ENCODE data around the gene CCDC57. TPM values are rescaled to one million over a fixed set of nuclear protein-coding genes. Genes with fewer than 3 reads are reported as not detected.

The CCDC57 gene
- total RNA-seq, 1 experiment from 2014 or later, result 17.8 TPM

GRCh38 chr17:82248815-82249674 is 36.4 kb upstream of the CCDC57 start:
- DNase-seq (ENCODE audit: low read depth, low spot score), result no peak
- in situ Hi-C loops (cut with HindIII; ENCODE audit: low pct_unique_long_range_greater_than_20kb, low sequenced_read_pairs), result no loop called here

GRCh38 chr17:82247856-82248671 is 35.4 kb upstream of the CCDC57 start:
- no peak for DNase-seq (ENCODE audit: low read depth, low spot score)

GRCh38 chr17:82247182-82247823 is 34.7 kb upstream of the CCDC57 start:
- in situ Hi-C loops (cut with HindIII; ENCODE audit: low pct_unique_long_range_greater_than_20kb, low sequenced_read_pairs), result no loop called here

More at GRCh38 chr17:82247856-82248671, 35.4 kb upstream of the CCDC57 start:
- in situ Hi-C loops (cut with HindIII; ENCODE audit: low pct_unique_long_range_greater_than_20kb, low sequenced_read_pairs), result no loop called here

GRCh38 chr17:82246365-82247181 is 33.9 kb upstream of the CCDC57 start:
- no peak for DNase-seq (ENCODE audit: low read depth, low spot score)
- in situ Hi-C loops (cut with HindIII; ENCODE audit: low pct_unique_long_range_greater_than_20kb, low sequenced_read_pairs), result no loop called here

More at GRCh38 chr17:82247182-82247823, 34.7 kb upstream of the CCDC57 start:
- no peak for DNase-seq (ENCODE audit: low read depth, low spot score)

GRCh38 chr17:82246040-82246364 is 33.4 kb upstream of the CCDC57 start:
- in situ Hi-C loops (cut with HindIII; ENCODE audit: low pct_unique_long_range_greater_than_20kb, low sequenced_read_pairs), result no loop called here
- no peak for DNase-seq (ENCODE audit: low read depth, low spot score)

- in situ Hi-C loops (cut with HindIII; ENCODE audit: low pct_unique_long_range_greater_than_20kb, low sequenced_read_pairs), result no loop called here
- DNase-seq (ENCODE audit: low read depth, low spot score), result no peak
These were observed 32.7 kb upstream of the CCDC57 start for GRCh38 chr17:82245134-82246039.

- in situ Hi-C loops (cut with HindIII; ENCODE audit: low pct_unique_long_range_greater_than_20kb, low sequenced_read_pairs), result no loop called here
- DNase-seq (ENCODE audit: low read depth, low spot score), result peak; percentile 80
These were observed 31.9 kb upstream of the CCDC57 start for GRCh38 chr17:82244413-82245133.

GRCh38 chr17:82243648-82244412 is 31.2 kb upstream of the CCDC57 start:
- DNase-seq (ENCODE audit: low read depth, low spot score), result no peak
- in situ Hi-C loops (cut with HindIII; ENCODE audit: low pct_unique_long_range_greater_than_20kb, low sequenced_read_pairs), result no loop called here

- no peak for DNase-seq (ENCODE audit: low read depth, low spot score)
- in situ Hi-C loops (cut with HindIII; ENCODE audit: low pct_unique_long_range_greater_than_20kb, low sequenced_read_pairs), result no loop called here
These were observed 30.5 kb upstream of the CCDC57 start for GRCh38 chr17:82242977-82243647.

GRCh38 chr17:82242698-82242976 is 30.0 kb upstream of the CCDC57 start:
- no peak for DNase-seq (ENCODE audit: low read depth, low spot score)
- in situ Hi-C loops (cut with HindIII; ENCODE audit: low pct_unique_long_range_greater_than_20kb, low sequenced_read_pairs), result no loop called here

GRCh38 chr17:82241926-82242697 is 29.5 kb upstream of the CCDC57 start:
- in situ Hi-C loops (cut with HindIII; ENCODE audit: low pct_unique_long_range_greater_than_20kb, low sequenced_read_pairs), result no loop called here
- no peak for DNase-seq (ENCODE audit: low read depth, low spot score)

GRCh38 chr17:82241183-82241925 is 28.7 kb upstream of the CCDC57 start:
- peak; percentile 48 for DNase-seq (ENCODE audit: low read depth, low spot score)
- in situ Hi-C loops (cut with HindIII; ENCODE audit: low pct_unique_long_range_greater_than_20kb, low sequenced_read_pairs), result no loop called here

- in situ Hi-C loops (cut with HindIII; ENCODE audit: low pct_unique_long_range_greater_than_20kb, low sequenced_read_pairs), result no loop called here
- no peak for DNase-seq (ENCODE audit: low read depth, low spot score)
These were observed 28.0 kb upstream of the CCDC57 start for GRCh38 chr17:82240506-82241182.
